Hindlimb muscle (tissue), 1 donor: ENCODE measurements around the gene HLF. TPM values are rescaled to one million over a fixed set of nuclear protein-coding genes. Genes with fewer than 3 reads are reported as not detected.
A peak's percentile ranks its signal among the peaks of the same experiment; 100 is the strongest.
"Not testable (repeated sequence)": the region's sequence is repeated elsewhere in the genome, so short reads cannot be mapped to it uniquely, and the experiment has no call there.

Source experiments
- DNase-seq: peaks from one replicate; pipeline ENCODE4 v3.0.0-alpha.2; 2013
- polyA plus RNA-seq: library from polyadenylated mRNA; unstranded; fragments of 120-200 nt; gene quantifications from one replicate; pipeline ENCODE4 v1.2.1, GENCODE V29; 2013; ENCODE audit not compliant: insufficient read length

The HLF gene
- polyA plus RNA-seq, 1 donor, result 8.1 TPM

- DNase-seq, result no peak
These were observed 48.1 kb downstream of the HLF start for GRCh38 chr17:55312852-55313251.

DNA sequence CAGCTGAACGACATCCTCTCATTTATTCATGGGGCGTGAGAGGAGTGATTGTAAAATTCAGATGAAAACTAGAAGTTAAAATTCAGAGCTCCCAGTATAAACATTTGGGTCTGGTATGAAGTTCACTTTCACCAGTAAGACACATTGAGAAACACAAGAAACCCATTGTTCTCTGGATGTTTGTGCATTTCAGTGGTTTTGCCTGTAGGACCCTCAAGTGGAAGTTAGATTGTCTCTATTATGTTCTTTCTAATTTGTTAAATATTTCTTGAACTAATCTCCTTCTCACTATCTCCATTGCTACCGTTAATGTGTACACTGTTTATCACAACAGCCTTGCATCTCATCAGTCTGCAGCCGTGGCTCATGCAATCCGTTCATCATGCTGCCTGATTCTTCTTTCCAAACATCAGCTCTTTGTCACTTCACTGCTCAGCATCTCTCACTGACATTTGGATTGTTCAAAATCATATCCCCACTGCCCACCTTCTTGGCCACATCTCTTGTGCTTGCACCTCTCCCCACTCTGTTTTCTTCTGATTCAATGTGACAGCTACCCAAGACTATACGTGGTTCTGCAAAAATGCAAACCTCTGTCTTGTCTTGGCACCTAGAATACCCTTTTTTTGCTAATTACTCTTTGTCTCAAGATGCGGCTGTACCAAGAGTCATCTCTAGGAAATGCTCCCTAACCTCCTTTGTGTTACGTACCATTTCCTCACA is 49.5 kb downstream of the HLF start:
- no peak for DNase-seq

DNA sequence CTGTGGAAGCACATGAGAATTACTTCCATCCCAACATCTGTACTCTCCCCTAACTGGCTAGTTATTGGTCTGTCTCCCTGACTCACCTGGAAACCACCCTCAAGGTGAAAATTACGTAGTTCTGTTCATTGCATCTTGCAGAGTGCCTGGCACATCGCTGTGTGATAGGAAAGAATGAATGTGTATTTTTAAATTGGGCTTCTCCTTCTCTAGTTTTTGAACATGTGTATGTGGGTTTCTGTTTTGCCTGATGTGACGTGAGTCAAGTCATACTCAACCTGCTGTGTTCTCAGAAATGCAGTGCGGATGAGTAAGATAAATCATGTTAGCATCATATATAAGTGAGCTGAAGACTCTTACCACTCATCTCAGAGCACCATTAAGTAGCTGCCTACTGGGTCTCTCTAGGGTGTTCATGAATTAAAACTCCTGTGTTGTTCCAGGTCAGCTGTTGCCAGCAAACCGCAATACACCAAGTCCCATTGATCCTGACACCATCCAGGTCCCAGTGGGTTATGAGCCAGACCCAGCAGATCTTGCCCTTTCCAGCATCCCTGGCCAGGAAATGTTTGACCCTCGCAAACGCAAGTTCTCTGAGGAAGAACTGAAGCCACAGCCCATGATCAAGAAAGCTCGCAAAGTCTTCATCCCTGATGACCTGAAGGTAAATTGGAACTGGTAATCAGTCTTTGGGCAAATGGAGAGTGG is 50.2 kb downstream of the HLF start:
- DNase-seq, result no peak

DNA sequence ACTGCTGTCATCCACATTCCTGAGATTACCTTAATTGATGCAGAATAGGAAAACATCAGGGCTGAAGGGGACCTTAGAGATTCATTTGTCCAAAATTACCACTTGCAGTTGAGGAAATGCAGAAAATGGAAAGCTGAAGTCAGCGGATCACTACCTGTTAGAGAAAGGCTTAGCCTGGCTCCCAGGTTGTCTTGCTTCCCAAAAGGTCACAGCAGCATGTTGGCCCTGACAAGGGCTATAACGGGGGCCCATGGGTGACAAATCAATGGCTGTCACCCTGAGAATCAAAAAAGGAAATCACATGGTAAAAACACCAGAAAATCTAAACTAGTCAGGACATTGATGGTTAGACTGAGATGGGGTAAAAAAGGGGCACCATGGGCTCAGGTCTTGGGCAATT is 51.7 kb downstream of the HLF start:
- DNase-seq, result no peak

DNA sequence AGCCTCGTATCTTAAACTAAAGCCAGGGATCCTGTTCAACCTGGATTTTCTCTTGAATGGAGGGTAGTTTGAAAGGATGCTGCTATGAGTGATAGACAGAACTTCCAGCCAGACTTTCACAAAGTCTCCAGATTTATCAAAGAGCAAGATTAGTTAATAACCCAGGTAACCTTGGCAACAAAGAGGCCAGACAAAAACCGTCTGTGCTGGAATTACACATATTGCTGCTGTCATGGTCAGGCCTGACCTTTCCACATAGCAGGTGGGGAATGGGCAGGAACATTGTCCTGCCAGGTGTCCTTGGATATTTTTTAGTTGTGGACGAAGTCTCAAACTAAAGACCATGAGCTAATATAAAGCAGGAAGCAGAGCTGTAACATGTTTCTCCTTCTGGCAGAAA is 52.5 kb downstream of the HLF start:
- no peak for DNase-seq

DNA sequence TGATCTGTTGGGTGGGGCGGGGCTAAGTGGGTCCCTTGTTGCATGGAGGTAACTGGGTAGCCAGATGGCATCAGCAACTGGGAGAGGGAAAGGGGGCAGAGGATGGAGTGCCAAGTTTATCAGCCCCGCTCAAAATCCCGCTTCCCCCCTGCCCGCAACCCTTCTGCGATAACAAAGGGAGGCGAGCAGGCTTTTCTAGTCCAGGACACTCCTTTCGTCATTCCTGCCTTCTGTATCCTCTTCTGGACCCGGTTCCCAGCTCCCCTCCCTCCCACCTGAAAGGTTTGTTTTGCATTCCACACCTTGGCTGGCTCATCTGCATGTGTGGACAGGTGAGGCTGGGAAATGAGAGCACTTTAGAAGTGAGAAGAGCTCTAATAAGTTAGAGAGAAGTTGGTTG is 53.3 kb downstream of the HLF start:
- DNase-seq, result no peak

GRCh38 chr17:55318715-55319487 is 54.1 kb downstream of the HLF start:
- DNase-seq, result no peak

- DNase-seq, result no peak
These were observed 55.3 kb downstream of the HLF start for GRCh38 chr17:55319933-55320593.

- DNase-seq, result no peak
These were observed 56.0 kb downstream of the HLF start for GRCh38 chr17:55320594-55321426.

DNA sequence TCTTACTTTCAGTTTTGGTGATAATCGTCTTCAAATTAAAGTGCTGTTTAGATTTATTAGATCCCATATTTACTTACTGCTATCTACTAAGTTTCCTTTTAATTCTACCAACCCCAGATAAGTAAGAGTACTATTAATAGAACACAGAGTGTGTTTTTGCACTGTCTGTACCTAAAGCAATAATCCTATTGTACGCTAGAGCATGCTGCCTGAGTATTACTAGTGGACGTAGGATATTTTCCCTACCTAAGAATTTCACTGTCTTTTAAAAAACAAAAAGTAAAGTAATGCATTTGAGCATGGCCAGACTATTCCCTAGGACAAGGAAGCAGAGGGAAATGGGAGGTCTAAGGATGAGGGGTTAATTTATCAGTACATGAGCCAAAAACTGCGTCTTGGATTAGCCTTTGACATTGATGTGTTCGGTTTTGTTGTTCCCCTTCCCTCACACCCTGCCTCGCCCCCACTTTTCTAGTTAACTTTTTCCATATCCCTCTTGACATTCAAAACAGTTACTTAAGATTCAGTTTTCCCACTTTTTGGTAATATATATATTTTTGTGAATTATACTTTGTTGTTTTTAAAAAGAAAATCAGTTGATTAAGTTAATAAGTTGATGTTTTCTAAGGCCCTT is 56.8 kb downstream of the HLF start:
- no peak for DNase-seq

DNA sequence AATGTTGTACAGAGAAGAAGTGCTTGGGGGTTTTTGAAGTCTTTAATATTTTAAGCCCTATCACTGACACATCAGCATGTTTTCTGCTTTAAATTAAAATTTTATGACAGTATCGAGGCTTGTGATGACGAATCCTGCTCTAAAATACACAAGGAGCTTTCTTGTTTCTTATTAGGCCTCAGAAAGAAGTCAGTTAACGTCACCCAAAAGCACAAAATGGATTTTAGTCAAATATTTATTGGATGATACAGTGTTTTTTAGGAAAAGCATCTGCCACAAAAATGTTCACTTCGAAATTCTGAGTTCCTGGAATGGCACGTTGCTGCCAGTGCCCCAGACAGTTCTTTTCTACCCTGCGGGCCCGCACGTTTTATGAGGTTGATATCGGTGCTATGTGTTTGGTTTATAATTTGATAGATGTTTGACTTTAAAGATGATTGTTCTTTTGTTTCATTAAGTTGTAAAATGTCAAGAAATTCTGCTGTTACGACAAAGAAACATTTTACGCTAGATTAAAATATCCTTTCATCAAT is 57.8 kb downstream of the HLF start:
- no peak for DNase-seq

GRCh38 chr17:55323518-55324295 is 58.9 kb downstream of the HLF start:
- no peak for DNase-seq

DNA sequence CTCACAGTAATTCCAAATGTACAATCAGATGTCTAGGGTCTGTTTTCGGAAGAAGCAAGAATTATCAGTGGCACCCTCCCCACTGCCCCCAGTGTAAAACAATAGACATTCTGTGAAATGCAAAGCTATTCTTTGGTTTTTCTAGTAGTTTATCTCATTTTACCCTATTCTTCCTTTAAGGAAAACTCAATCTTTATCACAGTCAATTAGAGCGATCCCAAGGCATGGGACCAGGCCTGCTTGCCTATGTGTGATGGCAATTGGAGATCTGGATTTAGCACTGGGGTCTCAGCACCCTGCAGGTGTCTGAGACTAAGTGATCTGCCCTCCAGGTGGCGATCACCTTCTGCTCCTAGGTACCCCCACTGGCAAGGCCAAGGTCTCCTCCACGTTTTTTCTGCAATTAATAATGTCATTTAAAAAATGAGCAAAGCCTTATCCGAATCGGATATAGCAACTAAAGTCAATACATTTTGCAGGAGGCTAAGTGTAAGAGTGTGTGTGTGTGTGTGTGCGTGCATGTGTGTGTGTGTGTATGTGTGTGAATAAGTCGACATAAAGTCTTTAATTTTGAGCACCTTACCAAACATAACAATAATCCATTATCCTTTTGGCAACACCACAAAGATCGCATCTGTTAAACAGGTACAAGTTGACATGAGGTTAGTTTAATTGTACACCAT is 59.7 kb downstream of the HLF start:
- DNase-seq, result no peak

DNA sequence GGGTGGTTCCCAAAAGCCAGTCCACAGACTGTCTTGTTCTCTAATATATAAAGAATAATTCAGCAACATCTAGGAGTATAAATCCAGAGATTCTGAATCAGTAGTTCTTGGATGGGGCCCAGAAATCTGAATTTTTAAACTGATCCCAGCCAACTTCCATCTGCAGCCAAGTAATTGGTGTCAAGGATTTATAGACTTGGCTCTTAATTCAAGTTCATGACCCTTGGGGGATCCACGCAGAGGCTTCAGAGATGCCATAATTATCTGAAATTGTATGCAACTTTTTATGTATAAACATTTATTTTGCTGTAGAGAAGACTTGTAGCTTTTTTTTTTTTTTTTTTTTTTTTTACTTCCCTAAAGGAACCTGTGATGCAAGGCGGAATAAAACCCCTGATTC is 60.6 kb downstream of the HLF start:
- DNase-seq, result peak; percentile 51

GRCh38 chr17:55326030-55326429 is 61.3 kb downstream of the HLF start:
- no peak for DNase-seq

DNA sequence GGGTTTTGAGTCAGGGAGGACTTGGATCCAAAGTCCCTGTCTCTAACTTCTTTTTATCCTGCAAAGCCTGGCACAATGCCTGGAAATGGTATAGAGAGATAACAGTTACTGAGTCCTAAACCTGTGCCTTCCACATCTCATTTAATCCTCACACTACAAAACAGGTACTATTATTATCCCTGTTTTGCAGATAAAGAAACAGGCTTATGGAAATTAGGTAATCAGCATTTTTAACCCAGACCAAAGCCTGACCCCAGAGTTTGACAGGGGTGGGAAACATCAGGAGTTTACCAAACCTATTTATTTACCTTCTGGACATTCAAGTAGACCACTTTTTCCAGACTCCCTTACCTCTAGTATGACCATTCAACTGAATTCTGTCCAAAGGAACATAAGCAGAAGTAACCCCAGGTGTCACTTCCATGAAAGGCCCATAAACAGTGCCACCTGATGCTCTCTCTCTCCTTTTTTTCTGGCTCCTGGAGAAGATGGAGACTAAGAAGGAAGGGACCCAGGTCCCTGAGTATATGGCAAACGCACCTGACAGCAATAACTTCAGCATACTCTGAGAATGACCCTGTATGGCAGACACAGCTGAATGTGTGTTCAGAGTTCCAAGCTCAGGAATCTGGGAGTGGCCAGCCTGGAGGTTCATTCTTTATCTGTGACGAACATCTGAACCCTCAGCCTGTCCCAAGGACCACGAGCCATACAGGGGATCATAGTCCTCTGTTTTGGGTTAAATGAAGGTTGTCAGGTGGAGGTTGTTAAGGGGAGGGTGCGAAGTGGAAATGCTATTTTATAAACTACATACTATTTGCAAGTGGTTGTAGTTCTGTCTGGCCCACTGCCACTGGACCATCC is 62.7 kb downstream of the HLF start:
- DNase-seq, result no peak

DNA sequence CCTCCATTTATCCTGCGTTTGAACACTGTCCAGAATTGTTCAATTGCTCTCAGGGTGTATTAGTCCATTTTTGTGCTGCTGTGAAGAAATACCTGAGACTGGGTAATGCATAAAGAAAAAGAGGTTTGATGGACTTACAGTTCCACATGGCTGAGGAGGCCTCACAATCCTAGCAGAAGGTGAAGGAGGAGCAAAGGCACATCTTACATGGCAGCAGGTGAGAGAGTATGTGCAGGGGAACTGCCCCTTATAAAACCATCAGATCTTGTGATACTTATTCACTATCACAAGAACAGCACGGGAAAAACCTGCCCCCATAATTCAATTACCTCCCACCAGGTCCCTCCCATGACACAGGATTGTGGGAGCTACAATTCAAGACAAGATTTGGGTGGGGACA is 63.8 kb downstream of the HLF start:
- not testable (repeated sequence) for DNase-seq

- no peak for DNase-seq
These were observed 65.7 kb downstream of the HLF start for GRCh38 chr17:55330344-55330933.
